OCI-LY1 (cell line): ENCODE results near the gene SERF2.
"Not testable (repeated sequence)": the region's sequence is repeated elsewhere in the genome, so short reads cannot be mapped to it uniquely, and the experiment has no call there.

ENCODE experiments used
- H2AFZ ChIP-seq: fragments of 200-600 bp; sonication (generic), shearing (Covaris generic); 2 replicates; pipeline ENCODE4 v1.6.0; 2014; ENCODE audit warnings: antibody characterized with exemption, mild to moderate bottlenecking, low read length
- H3F3A ChIP-seq: fragments of 200-600 bp; sonication (generic), shearing (Covaris generic); 2 replicates; pipeline ENCODE4 v1.6.0; 2014; ENCODE audit warnings: mild to moderate bottlenecking, antibody characterized with exemption, low read length, moderate library complexity; ENCODE audit not compliant: insufficient read depth
- H3K27ac ChIP-seq: fragments of 200-600 bp; sonication (generic); 2 replicates; pipeline ENCODE4 v1.5.1; 2014; ENCODE audit warnings: low read length, mixed run types, mild to moderate bottlenecking, low read depth; ENCODE audit not compliant: poor library complexity, severe bottlenecking
- H3K27me3 ChIP-seq: fragments of 200-600 bp; sonication (generic); 2 replicates; pipeline ENCODE4 v1.6.0; 2014; ENCODE audit warnings: antibody characterized with exemption, mild to moderate bottlenecking, low read length, moderate library complexity; ENCODE audit not compliant: insufficient read depth
- H3K36me3 ChIP-seq: fragments of 200-600 bp; sonication (generic); 2 replicates; pipeline ENCODE4 v1.6.1; 2014; ENCODE audit warnings: mild to moderate bottlenecking, antibody characterized with exemption, low read length, moderate library complexity, mixed read lengths; ENCODE audit not compliant: insufficient read depth
- H3K4me1 ChIP-seq: fragments of 200-600 bp; sonication (generic); 2 replicates; pipeline ENCODE4 v1.5.1; 2014; ENCODE audit warnings: mild to moderate bottlenecking, low read length, moderate library complexity; ENCODE audit not compliant: insufficient read depth, severe bottlenecking
- H3K4me2 ChIP-seq: fragments of 200-600 bp; sonication (generic), shearing (Covaris generic); 2 replicates; pipeline ENCODE4 v1.6.1; 2014; ENCODE audit warnings: low read length
- H3K4me3 ChIP-seq: fragments of 200-600 bp; sonication (generic); 2 replicates; pipeline ENCODE4 v1.5.1; 2014; ENCODE audit warnings: low read length, low read depth, mild to moderate bottlenecking, mixed read lengths; ENCODE audit not compliant: poor library complexity, severe bottlenecking
- H3K79me2 ChIP-seq: fragments of 200-600 bp; shearing (Covaris generic); 2 replicates; pipeline ENCODE4 v1.6.1; 2016; ENCODE audit warnings: mixed run types, low read length, mixed read lengths; ENCODE audit not compliant: insufficient read depth
- H3K9ac ChIP-seq: fragments of 200-600 bp; sonication (generic), shearing (Covaris generic); 2 replicates; pipeline ENCODE4 v1.6.1; 2014; ENCODE audit warnings: mild to moderate bottlenecking, low read length, mixed read lengths
- H3K9me2 ChIP-seq: fragments of 200-600 bp; sonication (generic), shearing (Covaris generic); 2 replicates; pipeline ENCODE4 v1.6.1; 2014; ENCODE audit warnings: low read depth, mild to moderate bottlenecking, low read length, mixed read lengths
- H3K9me3 ChIP-seq: fragments of 200-600 bp; shearing (Covaris generic); 2 replicates; pipeline ENCODE4 v1.6.1; 2014; ENCODE audit warnings: low read length, mixed read lengths
- H4K20me1 ChIP-seq: fragments of 200-600 bp; sonication (generic), shearing (Covaris generic); 2 replicates; pipeline ENCODE4 v1.6.0; 2016; ENCODE audit warnings: mild to moderate bottlenecking, low read length; ENCODE audit not compliant: insufficient read depth
- EZH2 ChIP-seq: fragments of 200-600 bp; sonication (generic), shearing (Covaris generic); IDR thresholded peaks from 2 replicates; pipeline ENCODE4 v1.8.0; 2017; ENCODE audit warnings: borderline replicate concordance, mixed run types, mild to moderate bottlenecking, antibody characterized with exemption, low read length, moderate library complexity, mixed read lengths
- TF ChIP-seq, protein P1 (sequence below): fragments of 200-600 bp; sonication (generic), shearing (Covaris generic); IDR thresholded peaks from 2 replicates; pipeline ENCODE4 v1.5.1; 2017; ENCODE audit warnings: mild to moderate bottlenecking, antibody characterized with exemption, low read length, moderate library complexity, mixed read lengths

SERF2 gene

DNA sequence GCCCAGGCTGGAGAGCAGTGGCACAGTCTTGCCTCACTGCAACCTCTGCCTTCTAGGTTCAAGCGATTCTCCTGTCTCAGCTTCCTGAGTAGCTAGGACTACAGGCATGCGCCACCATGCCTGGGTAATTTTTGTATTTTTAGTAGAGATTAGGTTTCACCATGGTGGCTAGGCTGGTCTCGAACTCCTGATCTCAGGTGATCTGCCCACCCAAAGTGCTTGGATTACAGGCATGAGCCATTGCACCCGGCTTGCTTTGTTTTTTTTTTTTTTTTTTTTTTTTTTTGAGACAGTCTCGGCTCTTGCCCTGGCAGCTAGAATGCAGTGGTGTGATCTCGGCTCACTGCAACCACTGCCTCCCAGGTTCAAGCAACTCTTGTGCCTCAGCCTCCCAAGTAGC lies 40.4 kb downstream of the SERF2 start:
- Histone ChIP-seq H3K27ac (peak overlapping the region; percentile 81), H3K36me3 (peaks cover 94% of the 10 kb centered on the region), H3K79me2 (peaks cover 52% of the 10 kb centered on the region), H3K4me3 (peak overlapping the region; percentile 80), H3K4me2 (peak overlapping the region; percentile 90), H3K4me1 (peaks cover 46% of the 10 kb centered on the region)
- H3K9ac ChIP-seq, H2AFZ ChIP-seq, H3K9me2 ChIP-seq, H4K20me1 ChIP-seq, H3K9me3 ChIP-seq, H3F3A ChIP-seq, H3K27me3 ChIP-seq: not testable (repeated sequence)

DNA sequence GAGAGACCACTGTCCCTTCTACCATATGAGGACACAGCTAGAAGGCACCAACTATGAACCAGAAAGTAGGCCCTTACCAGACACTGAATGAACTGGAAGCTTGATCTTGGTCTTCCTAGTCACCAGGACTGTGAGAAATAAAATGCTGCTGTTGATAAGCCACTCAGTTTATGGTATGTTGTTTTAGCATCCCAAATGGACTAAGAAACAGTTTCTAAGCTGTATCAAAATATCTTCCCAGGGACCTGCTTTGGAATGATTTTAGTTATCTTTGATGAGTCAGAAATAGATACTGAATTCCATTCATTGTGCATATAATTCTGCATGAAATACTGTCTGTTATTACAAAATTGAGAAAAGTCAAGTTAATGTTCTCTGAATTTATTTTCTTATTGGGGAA lies 53.3 kb downstream of the SERF2 start:
- no peak for TF ChIP-seq EZH2
- TF ChIP-seq, protein P1, sequence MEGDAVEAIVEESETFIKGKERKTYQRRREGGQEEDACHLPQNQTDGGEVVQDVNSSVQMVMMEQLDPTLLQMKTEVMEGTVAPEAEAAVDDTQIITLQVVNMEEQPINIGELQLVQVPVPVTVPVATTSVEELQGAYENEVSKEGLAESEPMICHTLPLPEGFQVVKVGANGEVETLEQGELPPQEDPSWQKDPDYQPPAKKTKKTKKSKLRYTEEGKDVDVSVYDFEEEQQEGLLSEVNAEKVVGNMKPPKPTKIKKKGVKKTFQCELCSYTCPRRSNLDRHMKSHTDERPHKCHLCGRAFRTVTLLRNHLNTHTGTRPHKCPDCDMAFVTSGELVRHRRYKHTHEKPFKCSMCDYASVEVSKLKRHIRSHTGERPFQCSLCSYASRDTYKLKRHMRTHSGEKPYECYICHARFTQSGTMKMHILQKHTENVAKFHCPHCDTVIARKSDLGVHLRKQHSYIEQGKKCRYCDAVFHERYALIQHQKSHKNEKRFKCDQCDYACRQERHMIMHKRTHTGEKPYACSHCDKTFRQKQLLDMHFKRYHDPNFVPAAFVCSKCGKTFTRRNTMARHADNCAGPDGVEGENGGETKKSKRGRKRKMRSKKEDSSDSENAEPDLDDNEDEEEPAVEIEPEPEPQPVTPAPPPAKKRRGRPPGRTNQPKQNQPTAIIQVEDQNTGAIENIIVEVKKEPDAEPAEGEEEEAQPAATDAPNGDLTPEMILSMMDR: no peak
- Histone ChIP-seq H3K4me1 (no peaks in the 10 kb centered on the region), H3F3A (no peaks in the 10 kb centered on the region), H3K27me3 (no peaks in the 10 kb centered on the region), H3K79me2 (no peaks in the 10 kb centered on the region), H3K4me2 (no peak overlapping the region), H3K27ac (no peak overlapping the region), H4K20me1 (no peaks in the 10 kb centered on the region), H3K9me3 (no peaks in the 10 kb centered on the region), H2AFZ (no peak overlapping the region), H3K4me3 (no peak overlapping the region), H3K9ac (no peak overlapping the region), H3K36me3 (peaks cover 93% of the 10 kb centered on the region), H3K9me2 (no peaks in the 10 kb centered on the region)
